IMR-90 (cell line): ENCODE results near the gene TENT5A. TPM values are rescaled to one million over a fixed set of nuclear protein-coding genes. Genes with fewer than 3 reads are reported as not detected.

Experiments used
- ATAC-seq: fragments of 200-7000 bp; cut with Tn5 transposase; 2 replicates; pipeline ENCODE4 v1.9.1; 2020; ENCODE audit warnings: low read depth, mild to moderate bottlenecking, moderate library complexity
- BruUV-seq: library from RNA; stranded (reverse); fragments of 400-500 nt; replicated peaks from 2 replicates; lab custom pipeline; 2021; lab: Mats Ljungman, UMichigan
- CTCF ChIA-PET: fragments of 300-600 bp; formaldehyde crosslinking; extraction: SDS; loops from one replicate; lab custom pipeline; 2021; ENCODE audit warnings: antibody characterized with exemption; lab: Yijun Ruan, JAX
- POLR2A ChIA-PET: fragments of 300-600 bp; sonication (Branson Sonifier 250); formaldehyde crosslinking; loops from one replicate; lab custom pipeline; 2022; ENCODE audit warnings: antibody characterized with exemption; ENCODE audit not compliant: unreplicated experiment; lab: Charles Lee
- DNase-seq: peaks from one replicate; pipeline ENCODE4 v3.0.0; 2013
- H2AFZ ChIP-seq: replicated peaks from 2 replicates; pipeline ENCODE3; 2013; ENCODE audit warnings: low read length, mild to moderate bottlenecking; ENCODE audit not compliant: poor library complexity
- H2AK5ac ChIP-seq: 2 replicates; pipeline ENCODE4 v1.6.1; 2013; ENCODE audit warnings: low read depth, low read length, inconsistent platforms
- H2AK9ac ChIP-seq: replicated peaks from 2 replicates; pipeline ENCODE3; 2013; ENCODE audit warnings: mild to moderate bottlenecking, low read depth, low read length, moderate library complexity; ENCODE audit not compliant: poor library complexity
- H2BK120ac ChIP-seq: 2 replicates; pipeline ENCODE4 v1.6.1; 2013; ENCODE audit warnings: low read depth, low read length, inconsistent platforms
- H2BK15ac ChIP-seq: 3 replicates; pipeline ENCODE4 v1.6.1; 2013; ENCODE audit warnings: low read depth, low read length, inconsistent platforms
- H2BK20ac ChIP-seq: 2 replicates; pipeline ENCODE4 v1.6.1; 2013; ENCODE audit warnings: low read depth, mild to moderate bottlenecking, inconsistent platforms, low read length, moderate library complexity
- H2BK5ac ChIP-seq: 2 replicates; pipeline ENCODE4 v1.6.1; 2013; ENCODE audit warnings: mild to moderate bottlenecking, low read depth, low read length, inconsistent platforms; ENCODE audit not compliant: poor library complexity, severe bottlenecking
- H3K14ac ChIP-seq: replicated peaks from 2 replicates; pipeline ENCODE4 v1.6.1; 2013; ENCODE audit warnings: low read depth, low read length, inconsistent platforms
- H3K18ac ChIP-seq: 2 replicates; pipeline ENCODE4 v1.6.1; 2013; ENCODE audit warnings: low read depth, low read length, control low read depth
- H3K23ac ChIP-seq: 2 replicates; pipeline ENCODE4 v1.6.1; 2013; ENCODE audit warnings: low read depth, low read length, inconsistent platforms
- H3K27ac ChIP-seq: 2 replicates; pipeline ENCODE4 v1.5.1; 2013; ENCODE audit warnings: mild to moderate bottlenecking, control low read depth, low read length; ENCODE audit not compliant: insufficient read depth
- H3K27me3 ChIP-seq: 2 replicates; pipeline ENCODE4 v1.6.1; 2013; ENCODE audit warnings: low read length; ENCODE audit not compliant: control insufficient read depth, insufficient read depth
- H3K36me3 ChIP-seq: 2 replicates; pipeline ENCODE4 v1.6.1; 2013; ENCODE audit warnings: low read length, mixed read lengths; ENCODE audit not compliant: control insufficient read depth, insufficient read depth
- H3K4ac ChIP-seq: 2 replicates; pipeline ENCODE4 v1.6.1; 2013; ENCODE audit warnings: low read depth, low read length, inconsistent platforms
- H3K4me1 ChIP-seq: 2 replicates; pipeline ENCODE4 v1.6.1; 2013; ENCODE audit warnings: low read length, mixed read lengths; ENCODE audit not compliant: control insufficient read depth, insufficient read depth
- H3K4me2 ChIP-seq: 2 replicates; pipeline ENCODE4 v1.6.1; 2013; ENCODE audit warnings: low read depth, mild to moderate bottlenecking, control low read depth, low read length, moderate library complexity
- H3K4me3 ChIP-seq: 2 replicates; pipeline ENCODE4 v1.5.1; 2013; ENCODE audit warnings: low read depth, mild to moderate bottlenecking, control low read depth, low read length, moderate library complexity; ENCODE audit not compliant: insufficient read depth
- H3K56ac ChIP-seq: 2 replicates; pipeline ENCODE4 v1.6.1; 2013; ENCODE audit warnings: low read length, inconsistent platforms; ENCODE audit not compliant: insufficient read depth; ENCODE audit errors: extremely low read depth
- H3K79me1 ChIP-seq, 2 experiments: 2 replicates each; pipeline ENCODE4 v1.6.1; 2013; ENCODE audit warnings: low read length in 2 of 2, inconsistent platforms in 1 of 2, low read depth in 1 of 2
- H3K9ac ChIP-seq: 2 replicates; pipeline ENCODE4 v1.6.1; 2013; ENCODE audit warnings: low read depth, low read length, control low read depth
- H3K9me1 ChIP-seq: 2 replicates; pipeline ENCODE4 v1.6.1; 2013; ENCODE audit warnings: low read length, inconsistent platforms; ENCODE audit not compliant: insufficient read depth
- H3K9me3 ChIP-seq: 2 replicates; pipeline ENCODE4 v1.6.1; 2013; ENCODE audit warnings: low read length; ENCODE audit not compliant: control insufficient read depth, insufficient read depth
- H4K20me1 ChIP-seq: 2 replicates; pipeline ENCODE4 v1.6.1; 2013; ENCODE audit warnings: low read length, inconsistent platforms; ENCODE audit not compliant: insufficient read depth
- H4K5ac ChIP-seq: 2 replicates; pipeline ENCODE4 v1.6.1; 2013; ENCODE audit warnings: mild to moderate bottlenecking, low read depth, low read length, control low read depth
- H4K8ac ChIP-seq, 2 experiments: 2 replicates each; pipeline ENCODE4 v1.6.1; 2013; ENCODE audit warnings: low read depth in 2 of 2, low read length in 2 of 2, control low read depth in 1 of 2, inconsistent platforms in 1 of 2
- H4K91ac ChIP-seq: 2 replicates; pipeline ENCODE4 v1.6.1; 2013; ENCODE audit warnings: low read depth, low read length, inconsistent platforms; ENCODE audit not compliant: insufficient read depth
- BHLHE40 ChIP-seq: fragments of 150-350 bp; IDR thresholded peaks from 2 replicates; pipeline ENCODE4 v1.6.1; 2016; ENCODE audit warnings: mild to moderate bottlenecking, low read depth, low read length
- CEBPB ChIP-seq: IDR thresholded peaks from 2 replicates; pipeline ENCODE4 v1.6.1; 2012; ENCODE audit warnings: low read depth, low read length, improper control_type of control experiment
- CHD1 ChIP-seq: IDR thresholded peaks from 2 replicates; pipeline ENCODE4 v1.6.1; 2012; ENCODE audit warnings: low read depth, low read length, improper control_type of control experiment
- MAFK ChIP-seq: IDR thresholded peaks from 2 replicates; pipeline ENCODE4 v1.6.1; 2012; ENCODE audit warnings: low read depth, low read length, improper control_type of control experiment
- MAZ ChIP-seq: IDR thresholded peaks from 2 replicates; pipeline ENCODE4 v1.6.1; 2012; ENCODE audit warnings: low read depth, mild to moderate bottlenecking, low read length, improper control_type of control experiment, moderate library complexity, borderline replicate concordance
- MXI1 ChIP-seq: IDR thresholded peaks from 2 replicates; pipeline ENCODE4 v1.6.1; 2012; ENCODE audit warnings: low read depth, mild to moderate bottlenecking, low read length, moderate library complexity, borderline replicate concordance
- NFE2L2 ChIP-seq: fragments of 150-350 bp; IDR thresholded peaks from 2 replicates; pipeline ENCODE4 v1.6.1; 2016; ENCODE audit warnings: low read depth, mild to moderate bottlenecking, low read length
- POLR2A ChIP-seq: IDR thresholded peaks from 2 replicates; pipeline ENCODE4 v1.6.1; 2012; ENCODE audit warnings: mild to moderate bottlenecking, low read depth, low read length
- RAD21 ChIP-seq: IDR thresholded peaks from 2 replicates; pipeline ENCODE4 v1.6.1; 2012; ENCODE audit warnings: low read length, improper control_type of control experiment
- RCOR1 ChIP-seq: IDR thresholded peaks from 2 replicates; pipeline ENCODE4 v1.6.1; 2012; ENCODE audit warnings: mild to moderate bottlenecking, low read length, improper control_type of control experiment; ENCODE audit not compliant: insufficient replicate concordance
- RFX5 ChIP-seq: IDR thresholded peaks from 2 replicates; pipeline ENCODE4 v1.8.0; 2012; ENCODE audit warnings: low read depth, mild to moderate bottlenecking, low read length, moderate library complexity
- SMC3 ChIP-seq: fragments of 150-350 bp; IDR thresholded peaks from 2 replicates; pipeline ENCODE4 v1.6.1; 2016; ENCODE audit warnings: low read depth, mild to moderate bottlenecking, antibody characterized with exemption, low read length, moderate library complexity
- WGBS, 2 experiments: methylation state at CpG; one replicate each; pipeline versions ENCODE4 v1.1.5 to v1.1.7; 2013; ENCODE audit warnings: missing lambda C conversion rate in 2 of 2; ENCODE audit not compliant: insufficient read length in 1 of 2; ENCODE audit errors: extremely low coverage in 2 of 2; 5-methylcytosine and 5-hydroxymethylcytosine counted together
- dilution Hi-C: fragments of 300-500 bp; cut with HindIII; formaldehyde crosslinking; loops from one replicate; pipeline ENCODE4 v1.14.3; 2018; ENCODE audit warnings: low sequenced_read_pairs; ENCODE audit not compliant: unreplicated experiment
- in situ Hi-C: fragments of 300-500 bp; cut with MboI; formaldehyde crosslinking; loops from 3 replicates; pipeline ENCODE4 v1.14.3; 2019; ENCODE audit warnings: low sequenced_read_pairs, inconsistent platforms, mixed read lengths
- intact Hi-C: fragments of 100-400 bp; cut with micrococcal nuclease; formaldehyde crosslinking; loops from 2 replicates; pipeline ENCODE4 v1.10.0; 2022
- polyA plus RNA-seq, 3 experiments: library from polyadenylated mRNA; depleted of rRNA; stranded (reverse); fragments of >200 nt; gene quantifications; 2 replicates each; pipeline ENCODE4 v1.2.3, GENCODE V29; 2012; ENCODE audit warnings: low replicate concordance in 1 of 3
- total RNA-seq: library from RNA; depleted of rRNA; stranded (reverse); fragments of >200 nt; gene quantifications from 2 replicates; pipeline ENCODE4 v1.2.3, GENCODE V29; 2012
- TF ChIP-seq, protein P1 (sequence below): conservative IDR thresholded peaks from 2 replicates; pipeline ENCODE4 v1.5.1; 2012; ENCODE audit warnings: mild to moderate bottlenecking, low read depth, low read length, improper control_type of control experiment
- TF ChIP-seq, protein P2 (sequence below): fragments of 150-350 bp; IDR thresholded peaks from 2 replicates; pipeline ENCODE4 v1.6.1; 2016; ENCODE audit warnings: low read depth, mild to moderate bottlenecking, low read length, moderate library complexity, borderline replicate concordance

The TENT5A gene
- total and polyA plus RNA-seq, 2 of the 4 experiments (the other 2 are of a cell fraction), result 3.5 to 10.8 TPM

DNA sequence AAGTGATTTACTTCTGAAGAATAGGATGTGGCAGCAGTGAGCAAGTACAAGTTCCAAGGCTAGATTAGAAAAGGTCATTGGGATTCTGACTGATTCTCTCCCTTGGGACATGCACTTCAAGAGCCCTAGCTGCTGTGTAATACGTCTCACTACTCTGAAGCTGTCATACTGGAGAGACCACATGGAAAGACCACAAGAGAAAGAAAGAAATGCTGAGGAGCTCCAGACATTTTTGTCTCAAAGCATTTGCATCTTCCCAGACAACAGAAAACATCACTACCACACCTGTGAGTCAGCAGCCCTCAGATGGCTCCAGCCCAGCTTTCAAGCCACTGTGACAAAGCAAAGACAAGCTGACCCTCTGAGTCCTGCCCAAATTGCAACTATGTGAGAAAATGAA, 20.7 kb downstream of the TENT5A start:
- WGBS, 2 experiments, result no CpG with 5 or more reads among the region's 1 CpG
- Histone ChIP-seq H3K4me1 (0 out of 2 replicates have a peak, but pooled peaks cover 1% of the 10 kb centered on the region), H3K9me3 (no peaks in the 10 kb centered on the region), H3K56ac (no peak overlapping the region), H4K91ac (no peak overlapping the region), H2AFZ (no peak overlapping the region), H3K79me1 (peaks cover 0 to 3% of the 10 kb centered on the region in 2 experiments; a peak in 2 of 4 replicates), H2BK5ac (no peak overlapping the region), H3K4ac (no peak overlapping the region), H2BK20ac (no peak overlapping the region), H3K36me3 (no peaks in the 10 kb centered on the region), H3K9me1 (no peaks in the 10 kb centered on the region; the same call in 1 of the 2 replicates), H3K23ac (no peak overlapping the region), H4K20me1 (no peaks in the 10 kb centered on the region), H2AK5ac (no peak overlapping the region), H3K4me3 (no peak overlapping the region), H3K27ac (no peak overlapping the region), H3K9ac (no peak overlapping the region), H3K14ac (no peak overlapping the region), H4K8ac (no peak overlapping the region), H3K27me3 (no peaks in the 10 kb centered on the region), H3K4me2 (no peak overlapping the region), H2BK15ac (no peak overlapping the region), H2BK120ac (no peak overlapping the region), H4K5ac (no peak overlapping the region), H2AK9ac (no peak overlapping the region), H3K18ac (no peak overlapping the region)
- POLR2A ChIA-PET, result no interaction called here
- CTCF ChIA-PET, result interaction anchor here (0.6 kb wide), 1 partner anchor 296 kb away, joined by 3 read pairs; no protein-coding TSS in a partner anchor
- BruUV-seq, result no TSS peak
- in situ Hi-C loops (no loop called here), intact Hi-C loops (no loop called here), dilution Hi-C loops (no loop called here)
- no peak for ATAC-seq
- TF ChIP-seq CHD1, result no peak
- TF ChIP-seq POLR2A, result no peak
- TF ChIP-seq SMC3, result no peak
- TF ChIP-seq MAZ, result no peak
- TF ChIP-seq NFE2L2, result no peak
- TF ChIP-seq MXI1, result no peak
- TF ChIP-seq MAFK, result no peak
- TF ChIP-seq RAD21, result no peak
- no peak for TF ChIP-seq RCOR1
- TF ChIP-seq BHLHE40, result no peak
- TF ChIP-seq RFX5, result no peak
- TF ChIP-seq, protein P1, sequence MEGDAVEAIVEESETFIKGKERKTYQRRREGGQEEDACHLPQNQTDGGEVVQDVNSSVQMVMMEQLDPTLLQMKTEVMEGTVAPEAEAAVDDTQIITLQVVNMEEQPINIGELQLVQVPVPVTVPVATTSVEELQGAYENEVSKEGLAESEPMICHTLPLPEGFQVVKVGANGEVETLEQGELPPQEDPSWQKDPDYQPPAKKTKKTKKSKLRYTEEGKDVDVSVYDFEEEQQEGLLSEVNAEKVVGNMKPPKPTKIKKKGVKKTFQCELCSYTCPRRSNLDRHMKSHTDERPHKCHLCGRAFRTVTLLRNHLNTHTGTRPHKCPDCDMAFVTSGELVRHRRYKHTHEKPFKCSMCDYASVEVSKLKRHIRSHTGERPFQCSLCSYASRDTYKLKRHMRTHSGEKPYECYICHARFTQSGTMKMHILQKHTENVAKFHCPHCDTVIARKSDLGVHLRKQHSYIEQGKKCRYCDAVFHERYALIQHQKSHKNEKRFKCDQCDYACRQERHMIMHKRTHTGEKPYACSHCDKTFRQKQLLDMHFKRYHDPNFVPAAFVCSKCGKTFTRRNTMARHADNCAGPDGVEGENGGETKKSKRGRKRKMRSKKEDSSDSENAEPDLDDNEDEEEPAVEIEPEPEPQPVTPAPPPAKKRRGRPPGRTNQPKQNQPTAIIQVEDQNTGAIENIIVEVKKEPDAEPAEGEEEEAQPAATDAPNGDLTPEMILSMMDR, result no peak
- TF ChIP-seq, protein P2, sequence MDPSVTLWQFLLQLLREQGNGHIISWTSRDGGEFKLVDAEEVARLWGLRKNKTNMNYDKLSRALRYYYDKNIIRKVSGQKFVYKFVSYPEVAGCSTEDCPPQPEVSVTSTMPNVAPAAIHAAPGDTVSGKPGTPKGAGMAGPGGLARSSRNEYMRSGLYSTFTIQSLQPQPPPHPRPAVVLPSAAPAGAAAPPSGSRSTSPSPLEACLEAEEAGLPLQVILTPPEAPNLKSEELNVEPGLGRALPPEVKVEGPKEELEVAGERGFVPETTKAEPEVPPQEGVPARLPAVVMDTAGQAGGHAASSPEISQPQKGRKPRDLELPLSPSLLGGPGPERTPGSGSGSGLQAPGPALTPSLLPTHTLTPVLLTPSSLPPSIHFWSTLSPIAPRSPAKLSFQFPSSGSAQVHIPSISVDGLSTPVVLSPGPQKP, result no peak
- no peak for TF ChIP-seq CEBPB
- DNase-seq, result no peak
